ACHN (cell line): ENCODE data around the gene DHRS11.

Source experiments
- DNase-seq: peaks from one replicate; pipeline ENCODE4 v3.0.0-alpha.2; 2015
- in situ Hi-C: cut with HindIII; loops from 2 replicates; pipeline ENCODE4 v1.10.0; 2017; ENCODE audit warnings: low sequenced_read_pairs, low pct_ligation_motif_present, low pct_unique_long_range_greater_than_20kb

The DHRS11 gene

DNA sequence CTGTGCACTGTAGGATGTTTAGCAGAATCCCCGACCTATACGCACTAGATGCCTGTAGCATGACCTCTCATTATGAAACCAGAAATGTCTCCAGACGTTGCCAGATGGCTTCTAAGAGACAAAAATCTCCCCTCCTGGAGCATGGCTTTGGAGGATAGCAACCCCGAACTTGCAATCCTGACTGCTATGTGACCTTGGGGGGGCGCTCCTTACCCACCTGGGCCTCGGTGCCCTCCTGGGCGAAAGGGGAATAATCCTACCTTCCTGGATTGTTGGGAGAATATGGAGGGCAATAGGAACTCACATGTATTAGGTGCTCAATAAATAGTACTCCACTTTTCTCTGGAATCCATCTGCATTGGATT is 17.8 kb downstream of the DHRS11 start:
- in situ Hi-C loops, result no loop called here

DNA sequence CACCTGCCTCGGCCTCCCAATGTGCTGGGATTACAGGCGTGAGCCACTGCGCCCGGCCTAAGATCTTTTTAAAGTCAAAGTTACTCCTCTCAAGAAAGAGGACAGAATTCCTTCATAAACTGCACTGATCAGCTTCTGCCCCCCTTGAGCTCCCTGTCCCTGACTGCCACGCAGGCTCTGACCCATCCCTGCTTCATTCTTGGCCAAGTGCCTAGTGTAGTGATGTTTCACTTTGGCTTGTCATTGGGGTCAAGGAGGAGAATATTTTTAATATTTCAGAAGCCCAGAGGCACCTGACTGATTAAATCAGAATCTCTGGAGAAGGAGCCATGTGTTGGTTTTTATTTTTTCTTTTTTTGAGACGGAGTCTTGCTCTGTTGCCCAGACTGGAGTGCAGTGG is 18.8 kb downstream of the DHRS11 start:
- in situ Hi-C loops, result no loop called here
- no peak for DNase-seq

More for the DNA sequence above, 17.8 kb downstream of the DHRS11 start:
- DNase-seq, result no peak

DNA sequence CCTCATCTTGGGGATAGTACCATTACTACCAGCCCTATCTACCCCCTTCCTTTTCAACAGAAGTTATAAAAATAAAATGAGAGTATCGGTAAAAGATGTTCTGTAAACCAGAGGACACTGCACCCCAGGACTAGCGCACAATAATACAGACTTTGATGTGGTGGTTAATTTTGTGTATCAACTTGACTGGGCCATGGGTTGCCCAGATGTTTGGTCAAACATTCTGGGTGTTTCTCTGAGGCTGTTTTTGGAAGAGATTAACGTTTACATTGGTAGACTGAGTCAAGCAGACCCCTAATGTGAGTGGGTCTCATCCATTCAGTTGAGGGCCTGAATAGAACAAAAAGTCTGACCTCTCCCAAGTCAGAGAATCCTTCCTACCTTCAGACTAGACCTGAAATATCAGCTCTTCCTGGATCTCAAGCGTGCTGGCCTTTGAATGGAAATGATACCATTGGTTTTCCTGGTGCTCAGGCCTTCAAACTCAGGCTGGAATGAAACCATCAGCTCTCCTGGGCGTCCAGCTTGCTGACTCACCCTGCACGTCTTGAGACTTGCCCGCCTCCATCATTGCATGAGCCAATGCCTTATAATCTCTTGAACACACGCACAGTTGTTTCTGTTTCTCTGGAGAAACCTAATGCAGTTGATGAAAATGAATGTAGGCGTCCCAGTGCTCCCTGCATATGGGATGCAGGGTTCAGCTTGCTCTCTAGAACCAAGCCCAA is 19.8 kb downstream of the DHRS11 start:
- peak; percentile 16 for DNase-seq
- in situ Hi-C loops, result no loop called here

DNA sequence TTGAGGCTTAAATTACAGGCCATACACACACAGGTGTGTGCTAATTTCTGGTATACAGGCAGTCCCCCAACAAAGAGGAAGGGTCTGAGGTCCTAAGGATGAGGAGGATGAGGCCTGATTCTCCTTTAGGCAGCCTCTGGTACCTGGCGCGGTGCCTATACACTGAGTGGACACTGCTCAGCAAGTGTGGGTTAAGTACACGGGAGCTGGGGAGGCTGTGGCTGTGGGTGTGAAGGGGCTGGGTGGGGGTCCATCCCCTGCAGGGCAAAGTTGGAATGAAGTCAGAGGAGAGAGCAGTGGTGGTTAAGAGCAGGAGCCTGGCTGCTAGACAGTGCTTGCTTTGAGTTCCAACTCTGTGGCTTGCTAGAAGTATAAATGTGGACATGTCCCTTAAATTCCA is 20.6 kb downstream of the DHRS11 start:
- no peak for DNase-seq
- in situ Hi-C loops, result no loop called here

DNA sequence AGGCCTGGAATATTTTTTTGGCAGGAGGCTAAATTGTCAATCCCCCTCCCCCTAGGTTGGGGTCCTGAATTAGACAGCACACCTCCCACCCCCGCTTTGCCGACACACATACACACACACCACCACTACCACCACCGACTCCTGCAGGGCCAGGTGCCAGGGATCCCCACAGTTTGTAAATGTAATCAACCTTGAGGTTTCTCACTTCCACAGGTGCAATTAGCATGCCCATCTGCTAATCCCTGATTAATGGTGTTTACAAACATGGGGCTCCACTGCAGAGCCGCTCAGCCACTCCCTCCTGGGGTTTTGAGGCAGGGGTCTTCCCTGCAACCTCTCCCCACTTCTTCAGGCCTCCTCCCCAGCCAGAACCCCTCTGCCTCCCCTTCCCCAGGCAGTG is 21.5 kb downstream of the DHRS11 start:
- in situ Hi-C loops, result no loop called here
- DNase-seq, result no peak

DNA sequence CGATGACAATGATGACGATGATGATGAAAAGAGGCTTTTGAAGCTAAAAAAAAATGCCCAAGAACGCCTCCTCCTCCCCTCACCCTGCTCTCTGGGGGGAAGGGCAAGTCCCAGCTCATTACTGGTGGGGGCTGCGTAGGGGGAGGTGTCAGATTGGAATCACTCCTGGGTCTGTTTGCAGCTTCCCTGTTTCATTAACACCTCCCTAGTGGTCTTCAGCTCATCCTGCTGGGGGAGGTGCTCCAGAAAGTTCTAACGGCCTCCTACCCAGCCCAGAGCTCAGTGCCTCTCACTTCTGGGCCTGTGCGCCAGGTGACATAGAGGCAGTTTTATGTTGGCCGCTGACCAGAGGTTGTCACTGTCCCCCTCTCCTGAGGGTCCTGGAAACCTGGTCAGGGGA is 22.4 kb downstream of the DHRS11 start:
- in situ Hi-C loops, result no loop called here
- no peak for DNase-seq

DNA sequence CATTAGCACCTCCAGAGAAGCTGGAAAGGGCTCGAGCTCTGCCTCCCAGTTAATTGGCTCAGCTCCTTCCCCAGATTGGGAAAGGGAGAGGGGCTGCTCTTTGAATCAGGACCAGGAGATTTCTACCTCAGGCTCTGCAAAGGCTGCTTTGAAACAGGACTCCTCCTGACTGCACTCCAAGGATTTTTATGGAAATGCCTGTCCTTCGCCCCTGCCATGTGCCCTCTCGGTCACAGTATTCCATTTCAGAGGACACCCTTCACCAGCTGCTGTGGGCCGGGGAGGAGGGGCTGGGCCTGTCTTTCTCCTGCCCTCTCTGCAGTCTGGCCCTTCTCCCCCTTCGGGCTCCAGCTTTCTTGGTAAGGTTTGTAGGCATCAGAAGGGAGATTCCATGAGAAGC is 23.3 kb downstream of the DHRS11 start:
- in situ Hi-C loops, result no loop called here
- DNase-seq, result no peak

DNA sequence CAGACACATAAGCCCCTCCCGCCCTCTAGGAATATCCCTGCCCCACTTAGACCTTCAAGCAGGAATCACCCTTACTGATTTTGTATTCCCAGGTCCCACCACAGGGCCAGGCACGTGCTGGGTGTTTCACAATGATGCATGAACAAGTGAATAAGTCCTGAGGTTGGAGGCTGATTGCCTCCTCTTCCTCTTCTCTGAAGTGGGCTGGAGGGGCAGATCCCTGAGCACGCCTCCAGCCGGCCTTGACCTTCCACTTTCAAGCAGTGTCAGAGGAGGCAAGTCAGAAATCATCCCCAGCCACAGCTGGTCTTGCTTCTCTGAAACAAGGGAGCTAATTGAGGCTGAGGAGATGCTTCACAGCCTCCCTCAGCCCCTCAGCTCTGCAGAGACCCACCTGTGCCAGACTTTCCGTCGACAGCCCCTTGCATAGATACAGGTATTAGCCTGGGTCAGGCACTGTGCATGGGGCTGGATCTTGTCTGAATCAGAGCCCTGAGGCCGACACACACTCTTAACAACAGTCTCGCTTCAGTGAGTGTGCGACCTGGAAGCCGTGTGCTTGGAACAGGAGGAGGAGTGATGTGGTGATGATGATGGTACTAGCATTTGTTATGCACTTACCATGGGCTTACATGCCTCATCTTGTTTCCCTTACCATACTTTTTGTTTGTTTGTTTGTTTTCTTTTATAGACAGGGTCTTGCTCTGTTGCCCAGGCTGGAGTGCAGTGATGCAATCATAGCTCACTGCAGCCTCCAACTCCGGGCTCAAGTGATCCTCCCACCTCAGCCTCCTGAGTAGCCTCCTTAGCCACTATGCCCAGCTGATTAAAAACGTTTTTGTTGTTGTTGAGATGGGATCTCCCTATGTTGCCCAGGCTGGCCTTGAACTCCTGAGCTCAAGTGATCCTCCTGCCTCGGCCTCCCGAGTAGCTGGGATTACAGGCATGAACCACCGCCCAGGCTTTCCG is 24.7 kb downstream of the DHRS11 start:
- in situ Hi-C loops, result no loop called here
- DNase-seq, result peak; percentile 16

DNA sequence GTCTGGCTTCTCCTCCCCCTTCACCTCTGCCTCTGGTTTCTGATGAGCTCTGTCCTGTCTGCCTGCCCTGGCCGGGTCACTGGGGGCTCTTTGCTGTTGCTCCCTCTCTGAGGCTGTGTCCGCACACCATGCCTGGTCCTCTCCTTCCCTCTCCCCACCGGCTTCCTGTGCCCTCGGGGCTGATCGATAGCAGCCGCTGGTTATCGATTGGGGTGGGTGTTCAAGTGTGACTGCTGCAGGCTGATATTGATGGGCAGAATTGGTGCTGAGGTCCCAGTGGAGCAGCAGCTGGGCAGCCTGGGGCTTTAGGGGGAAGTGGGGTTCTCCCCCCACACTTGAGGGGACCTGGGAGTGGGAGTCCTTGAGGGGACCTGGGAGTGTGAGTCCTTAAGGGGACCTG is 26.1 kb downstream of the DHRS11 start:
- in situ Hi-C loops, result no loop called here
- DNase-seq, result no peak

DNA sequence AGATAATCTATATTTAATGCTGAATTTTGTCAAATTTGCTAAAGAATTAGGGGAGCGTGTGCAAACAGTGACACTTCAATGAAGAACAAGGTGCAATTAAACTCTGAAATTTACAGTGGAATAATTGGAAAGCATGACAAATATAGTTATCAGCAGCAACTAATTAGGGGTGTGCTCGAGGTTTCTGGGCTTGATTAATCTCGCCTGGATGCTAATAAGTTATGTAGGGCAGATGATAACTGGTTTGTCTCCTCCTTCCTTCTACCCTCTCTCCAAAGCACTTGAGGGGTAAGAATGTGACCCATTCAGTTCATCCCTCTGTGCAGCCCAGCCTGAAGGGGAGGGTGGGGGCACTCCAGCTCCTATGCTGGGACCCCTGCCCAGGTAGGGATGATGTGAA is 31.6 kb downstream of the DHRS11 start:
- in situ Hi-C loops, result no loop called here
- no peak for DNase-seq

DNA sequence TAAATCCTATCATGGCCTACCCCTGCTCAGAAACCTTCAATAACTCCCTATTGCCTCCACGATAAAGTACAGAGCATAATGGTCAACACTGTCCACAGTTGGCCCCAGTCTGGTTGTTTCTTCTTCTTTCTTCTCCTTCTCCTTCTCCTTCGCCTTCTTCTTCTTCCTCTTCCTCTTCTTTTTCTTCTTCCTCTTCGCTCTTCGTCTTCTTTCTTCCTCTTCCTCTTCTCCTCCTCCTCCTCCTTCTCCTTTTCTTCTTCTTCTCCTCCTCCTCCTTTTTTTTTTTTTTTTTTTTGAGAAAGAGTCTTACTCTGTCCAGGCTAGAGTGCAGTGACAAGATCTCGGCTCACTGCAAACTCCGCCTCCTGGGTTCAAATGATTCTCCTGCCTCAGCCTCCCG is 33.5 kb downstream of the DHRS11 start:
- DNase-seq, result no peak
- in situ Hi-C loops, result no loop called here

DNA sequence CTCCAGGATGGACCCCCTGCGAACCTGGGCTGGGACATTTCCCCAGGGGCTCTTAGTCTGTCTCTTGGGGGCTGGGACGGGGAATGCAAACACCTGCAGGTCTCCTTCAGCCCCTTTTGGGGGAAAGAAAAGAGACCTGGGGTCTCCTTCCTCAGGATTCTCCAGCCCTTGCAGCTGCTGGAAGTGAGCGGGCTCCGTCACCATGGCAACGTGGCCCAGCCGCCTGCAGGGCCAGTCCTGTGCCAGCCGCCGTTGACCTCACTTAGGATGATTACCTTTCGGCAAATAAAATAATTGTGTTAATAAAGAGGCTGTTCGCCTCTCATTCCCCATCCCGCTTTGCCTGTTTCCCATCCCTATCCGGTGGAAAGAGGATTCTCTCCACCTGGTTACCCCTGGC is 35.4 kb downstream of the DHRS11 start:
- no peak for DNase-seq
- in situ Hi-C loops, result no loop called here

DNA sequence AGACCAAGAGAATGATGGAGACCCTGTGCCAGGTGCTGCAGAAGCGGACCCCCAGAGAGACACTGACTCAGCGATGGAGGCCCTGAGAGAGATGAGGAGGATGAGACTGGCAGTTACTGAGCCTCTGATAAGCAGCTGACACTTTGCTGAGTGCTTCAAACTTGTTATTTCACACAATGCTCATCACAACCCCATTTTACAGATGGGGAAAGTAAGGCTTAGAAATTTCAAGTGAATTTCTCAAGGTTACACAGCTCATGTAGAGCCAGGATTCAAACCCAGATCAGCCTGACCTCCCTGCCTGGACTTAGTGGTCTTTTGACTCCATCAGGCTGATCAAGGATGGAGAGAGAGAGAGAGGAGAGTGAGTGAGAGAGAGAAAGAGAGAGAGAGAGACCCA is 36.9 kb downstream of the DHRS11 start:
- in situ Hi-C loops, result no loop called here
- DNase-seq, result no peak

DNA sequence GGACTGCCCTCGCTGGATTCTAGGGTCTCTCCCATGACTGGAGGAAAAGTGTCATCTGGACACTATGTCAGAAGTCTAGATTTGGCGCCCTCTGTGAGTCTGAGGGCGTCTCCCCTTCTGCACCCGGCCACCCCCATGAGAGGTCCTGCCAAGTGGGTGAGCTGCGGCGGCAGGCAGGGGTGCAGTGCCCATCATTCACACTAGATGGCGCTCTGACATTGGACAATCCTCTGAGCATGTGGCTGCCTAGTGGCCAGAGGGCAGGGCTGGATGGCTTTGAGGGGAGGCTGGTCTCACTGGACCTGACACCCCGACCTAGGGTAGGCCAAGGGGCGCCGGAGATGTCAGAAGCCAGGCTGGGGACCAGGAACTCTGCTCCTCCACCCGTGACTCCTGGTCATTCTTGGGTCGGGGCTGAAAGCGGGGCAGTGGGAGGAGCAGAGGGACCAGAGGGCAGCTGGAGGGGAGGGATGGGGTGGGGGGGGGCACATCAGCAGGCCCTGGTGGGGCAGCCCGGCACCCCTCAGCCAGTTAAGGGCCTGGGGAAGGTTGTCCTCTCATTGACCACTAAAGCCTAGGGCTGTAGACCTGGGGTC is 37.7 kb downstream of the DHRS11 start:
- in situ Hi-C loops, result no loop called here
- peak; percentile 77 for DNase-seq

DNA sequence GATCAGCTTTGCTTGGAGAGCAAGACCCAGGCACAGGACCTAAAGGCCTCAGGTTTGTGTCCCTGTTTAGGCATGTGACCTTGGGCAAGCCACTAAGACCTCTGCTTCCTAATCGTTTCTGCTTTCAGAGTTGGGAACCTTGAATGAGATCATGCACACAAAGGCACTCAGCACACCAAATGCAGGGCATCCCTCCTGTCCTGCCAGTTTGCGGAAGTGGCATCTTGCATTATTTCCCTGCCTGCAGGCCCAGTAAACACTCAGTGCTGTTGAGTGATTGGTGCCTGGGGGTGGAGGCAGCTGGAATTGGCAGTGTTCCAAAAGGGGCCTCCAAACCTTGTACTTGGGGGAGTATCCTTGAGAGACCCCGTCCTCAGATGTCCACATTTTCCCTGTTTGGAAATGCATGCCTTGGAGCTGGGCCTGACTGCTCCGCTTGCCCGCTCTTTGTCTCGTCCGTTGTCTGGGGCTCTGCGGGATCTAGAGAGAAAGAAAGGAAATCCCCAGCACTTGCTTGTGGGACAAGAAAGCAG is 38.4 kb downstream of the DHRS11 start:
- in situ Hi-C loops, result no loop called here
- DNase-seq, result no peak

DNA sequence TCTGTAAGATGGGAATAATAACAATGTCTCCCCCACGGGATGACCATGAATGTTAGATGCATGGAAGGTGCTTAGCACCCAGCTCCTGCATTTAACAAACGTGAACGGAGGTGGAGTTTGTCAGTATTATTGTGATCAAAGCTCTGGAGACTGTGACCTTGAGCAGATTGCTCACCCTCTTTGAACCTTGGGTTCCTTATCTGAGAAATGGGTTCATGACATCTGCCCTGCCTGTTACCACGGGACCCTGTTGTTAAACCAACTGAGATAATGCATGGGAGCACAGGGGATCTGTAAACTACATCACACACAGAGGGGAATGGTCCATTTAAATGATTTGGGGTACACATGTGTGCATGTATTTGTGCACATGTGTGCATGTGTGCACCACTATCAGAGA is 39.3 kb downstream of the DHRS11 start:
- no peak for DNase-seq
- in situ Hi-C loops, result no loop called here

DNA sequence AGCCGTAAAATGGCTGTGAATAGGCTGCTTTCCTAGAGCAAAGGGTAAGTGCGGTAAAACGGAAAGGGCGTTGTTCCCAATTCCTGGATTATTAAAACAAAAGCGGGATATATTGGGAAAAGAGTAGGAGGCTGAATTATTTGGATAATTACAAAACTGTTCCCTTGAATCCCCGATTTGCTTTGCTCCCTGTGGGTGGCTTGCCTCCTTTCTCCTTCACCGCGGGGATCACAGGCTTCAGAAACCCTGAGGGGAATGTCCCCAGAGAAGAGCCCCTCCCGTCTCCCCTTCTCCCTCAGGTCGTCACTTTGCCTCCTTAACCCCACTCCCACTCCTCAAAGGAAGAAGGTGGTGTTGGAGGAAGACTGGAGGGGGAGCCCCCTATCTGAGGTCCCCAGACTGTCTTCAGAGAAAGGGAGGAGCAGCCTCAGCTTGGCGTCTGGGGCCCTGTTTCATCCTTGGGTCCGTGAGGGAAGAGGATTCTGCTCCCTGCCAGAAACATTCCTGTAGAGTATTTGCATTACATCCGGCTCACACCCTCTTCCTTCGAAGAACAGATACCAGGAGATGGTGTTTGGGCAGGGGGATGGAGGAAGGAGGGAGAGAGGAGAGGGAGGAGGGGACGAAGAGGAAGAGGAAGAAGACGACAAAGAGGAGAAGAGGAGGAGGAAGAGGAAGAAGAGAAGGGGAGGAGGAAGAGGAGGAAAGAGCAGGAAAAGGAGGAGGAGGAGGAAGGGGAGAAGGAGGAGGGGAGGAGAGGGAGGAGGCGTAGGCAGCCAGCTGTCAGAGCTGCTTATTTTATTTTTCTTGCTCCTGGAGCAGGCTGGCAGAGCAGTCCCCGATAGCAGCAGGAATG is 41.5 kb downstream of the DHRS11 start:
- DNase-seq, result no peak
- in situ Hi-C loops, result no loop called here

DNA sequence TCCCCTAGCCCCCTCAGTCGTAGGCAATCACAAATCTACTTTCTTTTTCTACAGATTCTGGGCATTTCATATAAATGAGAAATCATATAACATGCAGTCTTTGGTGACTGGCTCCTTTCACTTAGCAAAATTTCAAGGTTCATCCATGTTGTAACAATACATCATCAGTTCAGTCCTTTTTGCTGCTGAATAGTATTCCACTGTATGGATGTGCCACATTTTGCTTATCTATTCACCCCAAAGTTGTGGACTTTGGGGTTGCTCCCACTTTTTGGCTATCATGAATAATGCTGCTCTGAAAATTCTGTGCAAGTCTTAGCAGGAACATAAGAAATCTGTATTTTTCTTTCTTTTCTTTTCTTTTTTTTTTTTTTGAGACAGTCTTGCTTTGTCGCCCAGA is 48.7 kb downstream of the DHRS11 start:
- in situ Hi-C loops, result no loop called here
- DNase-seq, result no peak
